HG02642 (cell line): ENCODE data around the gene ETV6.

Source experiments
- ATAC-seq: cut with Tn5 transposase; IDR thresholded peaks from one replicate; pipeline ENCODE4 v1.9.1; 2021; ENCODE audit warnings: mild to moderate bottlenecking; ENCODE audit not compliant: unreplicated experiment, poor library complexity

The ETV6 gene

DNA sequence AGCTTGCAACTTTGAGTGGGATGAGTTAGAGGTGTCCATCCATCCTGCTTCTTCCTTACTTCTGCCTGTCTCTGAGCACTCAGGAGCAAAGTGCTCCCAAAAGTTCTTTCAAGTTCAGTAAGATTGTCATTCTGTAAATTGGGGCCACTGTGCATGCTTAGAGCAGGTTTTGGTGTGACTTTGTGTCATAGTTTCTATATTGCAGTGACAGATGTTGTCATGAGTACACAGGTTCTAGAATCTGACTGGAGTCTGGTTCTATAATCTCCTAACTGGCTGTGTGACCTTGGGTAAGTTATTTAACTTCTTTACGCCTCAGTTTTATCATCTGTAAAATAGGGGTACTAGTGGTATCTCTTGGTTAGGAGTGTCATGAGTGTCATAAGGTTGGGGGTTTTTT lies 218.6 kb downstream of the ETV6 start:
- no peak for ATAC-seq

DNA sequence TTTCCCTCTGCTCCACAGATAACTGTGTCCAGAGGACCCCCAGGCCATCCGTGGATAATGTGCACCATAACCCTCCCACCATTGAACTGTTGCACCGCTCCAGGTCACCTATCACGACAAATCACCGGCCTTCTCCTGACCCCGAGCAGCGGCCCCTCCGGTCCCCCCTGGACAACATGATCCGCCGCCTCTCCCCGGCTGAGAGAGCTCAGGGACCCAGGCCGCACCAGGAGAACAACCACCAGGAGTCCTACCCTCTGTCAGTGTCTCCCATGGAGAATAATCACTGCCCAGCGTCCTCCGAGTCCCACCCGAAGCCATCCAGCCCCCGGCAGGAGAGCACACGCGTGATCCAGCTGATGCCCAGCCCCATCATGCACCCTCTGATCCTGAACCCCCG lies 219.9 kb downstream of the ETV6 start:
- no peak for ATAC-seq

DNA sequence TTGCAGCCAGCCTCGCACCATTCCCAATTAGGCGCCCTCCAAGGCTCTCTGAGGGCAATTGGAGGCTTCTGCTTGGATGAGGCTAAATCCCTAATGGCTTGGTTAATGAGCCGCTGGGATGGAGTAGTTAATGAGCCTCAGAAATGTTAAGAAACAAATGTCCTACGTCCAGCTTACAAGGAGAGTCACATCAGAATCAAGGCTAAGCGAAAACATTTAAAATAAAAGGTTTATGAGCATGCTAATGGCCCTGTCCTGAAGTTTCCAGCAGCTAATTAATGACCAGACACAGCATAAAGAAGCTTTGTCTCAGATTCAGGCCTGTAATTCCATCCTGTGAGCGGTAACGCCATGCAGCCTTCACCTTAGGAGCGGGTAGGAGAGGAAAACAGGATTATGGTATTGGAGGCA lies 220.6 kb downstream of the ETV6 start:
- ATAC-seq = no peak

DNA sequence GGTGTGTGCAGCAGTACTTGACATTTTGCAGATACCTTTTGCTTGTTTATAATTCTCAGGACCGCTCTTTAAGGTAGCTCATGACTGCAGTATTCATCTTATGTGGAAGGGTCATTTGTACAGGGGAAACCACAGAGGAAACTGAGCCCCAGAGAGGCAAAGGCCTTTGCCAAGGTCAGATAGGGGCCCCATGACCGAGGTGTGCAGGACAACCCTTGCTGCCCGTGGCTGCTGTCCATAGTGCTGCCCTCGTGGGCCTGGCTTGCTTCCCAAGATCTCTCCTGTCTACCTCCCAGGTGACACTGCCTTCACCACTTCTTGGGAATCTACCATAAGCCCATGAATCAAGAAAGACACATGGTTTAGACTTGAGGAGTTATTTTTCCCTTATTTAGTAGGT lies 222.6 kb downstream of the ETV6 start:
- no peak for ATAC-seq

DNA sequence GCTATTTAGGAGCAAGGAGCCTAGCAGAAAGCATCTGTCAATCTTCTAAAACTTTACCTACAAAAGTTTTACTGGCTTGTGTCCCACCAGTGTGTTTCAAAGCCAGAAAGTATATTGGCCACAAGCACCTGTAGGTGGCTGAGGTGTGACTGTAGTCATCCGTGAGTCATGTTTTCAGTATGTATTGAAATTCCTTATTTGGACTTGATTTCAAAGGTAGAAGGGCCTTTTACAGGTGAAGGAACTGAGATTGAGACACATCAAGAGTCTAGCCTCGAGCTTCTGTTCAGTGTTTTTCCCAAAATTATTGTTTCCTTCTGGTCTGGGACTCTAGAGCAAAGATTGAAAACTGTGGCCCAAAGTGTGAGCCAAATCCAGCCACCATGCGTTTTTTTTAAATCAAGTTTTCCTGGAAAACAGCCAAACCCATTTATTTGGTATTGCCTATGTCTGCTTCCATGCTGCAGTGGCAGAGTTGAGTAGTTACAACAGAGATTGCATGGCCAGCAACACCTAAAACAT lies 226.0 kb downstream of the ETV6 start:
- no peak for ATAC-seq

DNA sequence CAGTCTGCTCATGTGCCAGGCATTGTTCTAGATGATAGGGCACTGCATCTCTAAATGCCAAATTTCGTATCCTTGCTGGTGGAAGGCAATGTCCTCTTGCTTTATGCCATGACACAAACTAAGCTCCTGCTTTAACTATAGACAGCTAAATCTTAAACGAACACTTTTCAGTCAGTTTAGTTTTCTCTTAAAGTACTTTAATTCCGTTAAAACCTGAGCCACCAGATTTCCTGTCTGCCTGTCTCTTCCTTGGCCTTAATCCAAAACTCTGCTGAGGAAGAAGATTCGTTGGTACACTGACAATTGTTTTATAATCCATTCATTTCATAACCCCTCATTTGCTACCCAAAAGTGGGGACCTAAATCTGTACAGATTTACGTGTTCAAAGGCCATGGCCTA lies 226.8 kb downstream of the ETV6 start:
- ATAC-seq = no peak

DNA sequence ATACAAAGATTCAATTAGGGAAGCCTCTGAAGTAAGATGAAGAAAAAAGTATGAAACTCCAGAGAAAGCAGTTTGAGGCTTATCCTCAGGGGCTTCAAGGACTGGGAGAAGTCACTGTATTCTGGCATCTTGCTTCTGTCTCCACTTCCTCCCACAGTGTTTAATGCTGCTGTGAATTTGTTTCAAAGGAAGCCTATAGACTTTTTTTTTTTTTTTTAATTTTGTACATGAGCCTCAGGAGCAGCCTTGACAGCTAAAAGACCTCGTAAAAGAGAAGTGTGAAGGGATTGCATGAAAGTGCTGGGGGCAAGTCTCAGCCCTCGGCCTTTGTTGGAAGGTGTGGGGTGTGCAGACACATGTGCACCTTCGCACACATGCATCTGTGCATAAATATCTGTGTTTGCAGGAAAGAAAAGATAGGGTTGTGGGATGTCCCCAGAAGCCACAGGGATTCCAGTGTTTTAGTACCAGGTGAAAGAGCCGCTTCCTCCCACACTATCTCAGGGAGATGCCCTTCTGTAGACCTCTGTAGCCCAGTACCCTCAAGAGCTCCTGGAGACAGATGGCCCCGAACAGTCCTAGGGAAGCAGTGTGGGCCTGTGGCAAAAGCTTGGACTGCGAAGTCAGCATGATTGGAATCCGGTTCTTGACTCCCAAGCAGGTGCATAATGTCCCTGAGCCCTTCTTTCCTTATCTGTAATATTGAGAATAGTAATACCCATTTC lies 227.8 kb downstream of the ETV6 start:
- ATAC-seq = no peak

DNA sequence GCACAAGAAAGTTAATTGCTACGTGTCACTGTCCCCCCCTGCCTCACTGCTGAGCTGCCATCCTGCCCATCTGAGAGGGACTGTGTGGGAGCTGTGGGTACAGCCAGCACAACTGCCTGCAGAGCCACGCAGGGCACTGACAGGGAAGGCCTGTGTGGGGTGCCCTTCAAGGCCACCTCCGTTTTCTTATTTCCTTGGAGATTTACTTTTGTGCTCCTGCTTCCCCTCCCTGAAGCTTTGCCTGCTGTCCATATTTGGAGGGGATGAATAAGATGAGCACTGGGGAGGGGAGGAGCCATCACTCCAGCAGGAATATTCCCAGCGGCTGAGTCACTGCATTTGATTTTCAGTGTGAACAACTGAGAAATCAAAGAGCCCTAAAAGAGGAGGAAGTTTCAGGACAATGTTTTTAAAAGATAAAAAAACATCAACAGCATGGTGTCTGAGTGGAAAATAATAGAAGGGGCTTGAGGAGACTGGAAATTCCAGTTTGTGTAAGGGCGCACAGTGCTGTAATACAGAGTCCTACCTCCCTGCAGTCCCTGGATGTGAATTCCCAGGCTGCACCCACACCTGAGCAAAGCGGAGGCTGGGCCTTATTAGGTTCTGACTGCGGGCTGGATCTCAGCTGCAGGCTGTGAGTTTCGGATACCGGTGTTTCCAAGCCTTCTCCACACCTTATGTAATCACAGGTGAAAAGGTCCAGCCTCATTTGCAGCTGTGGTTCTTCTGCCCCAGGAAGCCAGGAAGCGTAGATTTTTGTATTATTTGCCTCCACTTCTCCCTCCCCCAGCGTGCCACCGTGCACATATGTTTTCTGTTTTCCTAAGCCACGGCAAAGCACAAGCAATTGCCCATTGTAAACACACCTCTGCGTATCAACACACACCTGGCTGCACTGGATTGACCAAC lies 228.7 kb downstream of the ETV6 start:
- ATAC-seq = no peak

DNA sequence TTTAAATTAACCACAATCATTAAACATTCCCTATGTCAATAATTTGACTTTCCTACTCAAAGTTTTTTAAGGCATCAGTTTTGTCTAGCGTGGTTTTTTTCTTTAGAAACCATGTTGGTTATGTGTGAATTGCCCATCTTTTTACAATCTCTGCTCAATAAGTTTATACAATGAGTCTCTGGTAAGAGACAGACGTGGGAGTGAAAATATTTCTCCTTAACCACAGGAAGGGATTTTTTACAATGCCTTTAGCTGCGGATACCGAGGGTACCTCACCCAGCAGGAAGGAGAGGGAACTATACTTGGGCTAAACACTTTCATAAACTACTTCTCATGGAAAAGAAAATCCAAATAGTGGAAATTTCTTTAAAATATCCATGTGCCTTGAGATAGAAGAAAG lies 229.8 kb downstream of the ETV6 start:
- ATAC-seq = no peak

DNA sequence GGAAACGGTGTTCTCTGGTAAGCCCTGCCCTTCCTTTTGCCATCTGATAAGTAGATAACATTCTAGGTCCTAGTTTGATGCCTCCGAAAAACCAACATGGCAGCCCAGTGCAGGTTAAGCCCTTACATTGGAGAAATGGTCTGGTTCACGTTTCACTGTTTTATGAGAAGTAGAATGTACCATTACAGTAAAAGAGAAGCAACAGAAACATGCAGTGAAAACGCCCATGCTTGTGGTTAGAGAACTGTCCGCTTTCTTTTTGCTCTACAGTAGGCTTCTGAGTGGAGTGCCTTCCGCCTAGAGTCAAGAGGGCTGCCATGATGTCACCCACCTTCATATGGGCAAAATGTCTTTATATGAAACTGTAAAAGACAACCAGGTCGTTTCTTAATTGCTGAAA lies 230.9 kb downstream of the ETV6 start:
- ATAC-seq = no peak

DNA sequence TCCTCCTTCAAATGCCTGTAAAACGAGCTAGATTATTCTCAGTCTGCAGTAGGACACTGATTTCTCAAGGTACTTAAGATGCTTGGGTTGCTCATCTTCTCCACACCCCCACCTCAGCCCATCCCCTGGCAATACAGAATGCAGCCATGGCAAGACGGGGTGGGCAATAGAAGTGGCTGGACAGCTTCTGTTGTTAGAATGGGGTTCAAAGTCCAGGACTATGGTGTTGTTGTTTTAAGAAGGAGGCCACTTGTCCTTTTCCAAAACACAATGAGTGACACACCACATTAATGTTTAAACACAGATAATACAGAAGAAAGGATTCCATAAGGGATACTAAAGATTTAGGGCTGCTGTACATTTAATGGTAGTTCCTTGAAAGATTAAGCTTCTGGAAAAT lies 232.4 kb downstream of the ETV6 start:
- no peak for ATAC-seq

DNA sequence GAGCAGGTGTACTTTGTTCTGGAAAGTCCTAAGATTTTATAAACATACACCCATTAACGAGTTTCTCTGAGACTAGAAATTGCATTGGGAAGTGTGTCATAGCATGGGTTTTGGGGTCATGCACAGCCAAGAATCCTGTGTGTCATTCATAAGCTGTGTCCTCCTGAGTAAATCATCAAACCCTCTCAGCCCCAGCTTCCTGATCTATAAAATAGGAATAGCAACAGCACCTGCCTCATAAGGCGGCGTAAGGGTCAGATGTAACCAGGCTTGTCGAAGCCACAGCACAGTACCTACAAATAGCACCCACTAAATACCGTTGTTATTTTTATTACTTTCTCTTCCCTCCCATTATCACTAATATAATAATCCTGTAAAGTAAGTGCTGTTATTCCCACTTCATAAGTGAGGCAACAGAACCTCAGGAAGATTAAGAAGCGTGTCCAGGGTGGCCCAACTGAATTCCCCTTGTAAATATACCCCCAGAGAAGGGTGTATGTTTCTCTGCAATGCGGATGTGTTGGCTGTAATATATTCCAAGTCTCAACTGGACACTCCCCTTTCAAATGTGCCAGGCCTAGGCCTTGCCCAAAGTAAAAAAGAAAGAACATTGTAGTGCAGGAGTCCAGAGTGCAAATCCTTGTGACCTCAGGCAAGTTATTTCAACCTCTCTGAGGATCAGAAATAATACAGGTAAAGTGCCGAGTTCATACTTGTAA lies 233.0 kb downstream of the ETV6 start:
- ATAC-seq = peak; percentile 66

DNA sequence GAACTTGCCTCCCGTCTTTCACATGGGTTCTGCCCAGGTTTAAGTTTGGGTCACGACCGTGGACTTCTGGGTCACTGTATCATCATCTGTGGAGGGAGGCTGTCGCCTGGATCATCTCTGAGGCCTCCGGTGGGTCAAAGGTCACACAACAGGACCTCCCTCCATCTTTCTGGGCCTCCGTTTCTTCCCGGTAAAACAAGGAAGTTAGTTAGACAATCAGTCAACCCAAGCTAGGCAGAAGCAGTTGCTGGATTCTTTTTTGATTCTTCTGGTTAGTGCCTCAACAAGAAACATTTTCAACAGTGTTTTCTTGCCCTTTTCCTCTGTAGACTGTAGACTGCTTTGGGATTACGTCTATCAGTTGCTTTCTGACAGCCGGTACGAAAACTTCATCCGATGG lies 234.6 kb downstream of the ETV6 start:
- ATAC-seq = no peak

DNA sequence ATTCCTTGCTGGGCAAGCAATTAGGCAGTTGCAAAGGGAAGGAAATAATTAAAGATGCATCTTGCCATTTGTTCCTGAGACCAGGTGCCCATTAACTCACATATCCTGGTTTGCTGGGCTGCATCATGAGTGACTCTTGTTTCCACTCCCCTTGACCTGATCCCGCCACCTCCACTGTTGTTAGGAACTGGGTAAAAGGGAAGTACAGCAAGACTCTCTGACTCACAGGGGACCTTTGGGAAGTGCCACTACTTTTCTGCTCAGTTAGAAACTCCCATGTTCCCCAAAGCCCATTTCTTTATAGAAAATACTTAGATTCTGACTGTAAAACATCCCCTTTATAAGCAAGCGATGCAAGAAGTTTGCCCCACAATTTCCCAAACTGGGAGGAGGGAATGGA lies 235.2 kb downstream of the ETV6 start:
- no peak for ATAC-seq

DNA sequence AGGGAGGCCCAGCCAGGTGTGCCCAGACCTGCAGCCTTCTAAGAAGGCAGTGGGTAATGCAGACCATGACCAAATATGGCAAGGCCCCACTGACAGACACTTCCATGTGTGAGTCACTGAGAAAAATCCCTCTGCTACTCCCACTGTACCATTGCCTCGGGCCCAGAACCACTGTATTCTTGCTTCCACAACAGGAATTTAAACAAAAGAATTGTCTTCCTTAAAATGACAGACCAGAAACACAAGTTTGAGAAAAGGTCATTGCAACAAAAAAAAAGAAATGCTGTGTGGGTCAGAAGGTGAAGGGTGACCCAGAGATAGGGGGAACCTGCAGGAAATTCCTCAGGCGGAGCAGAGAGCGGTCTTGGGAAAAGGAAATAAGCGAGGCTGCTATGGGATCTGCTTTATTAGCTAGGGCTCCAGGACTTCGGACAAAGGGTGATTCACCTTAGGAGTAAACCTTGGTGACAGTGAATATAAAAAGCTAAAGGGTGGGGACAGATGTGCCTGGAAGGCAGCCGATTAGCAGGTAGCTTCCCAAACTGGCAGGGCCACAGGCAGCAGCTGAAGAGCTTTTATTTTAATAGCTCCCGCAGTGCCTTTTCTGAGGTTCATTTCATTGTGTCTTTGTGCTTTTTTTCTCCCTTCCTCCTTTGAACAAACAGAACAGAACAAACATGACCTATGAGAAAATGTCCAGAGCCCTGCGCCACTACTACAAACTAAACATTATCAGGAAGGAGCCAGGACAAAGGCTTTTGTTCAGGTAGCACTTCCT lies 236.0 kb downstream of the ETV6 start:
- ATAC-seq = no peak

DNA sequence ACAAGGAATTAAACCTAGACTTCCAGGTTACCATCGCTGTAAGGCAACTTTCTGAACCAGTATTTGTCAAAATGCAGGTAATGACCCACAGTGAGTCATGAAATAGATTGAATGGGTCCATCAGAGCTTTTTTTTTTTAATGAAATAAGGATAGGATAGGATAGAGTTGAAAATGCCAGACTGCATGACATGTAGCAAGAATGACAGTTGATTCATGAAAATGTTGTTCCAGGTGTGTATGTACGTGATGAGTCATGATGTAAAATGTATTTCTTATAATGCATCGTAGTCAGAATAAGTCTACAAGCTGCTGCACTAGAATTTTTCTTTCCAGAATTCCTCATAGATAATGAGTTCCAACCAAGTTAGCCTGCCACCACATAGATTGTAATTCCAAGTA lies 236.9 kb downstream of the ETV6 start:
- ATAC-seq = no peak

DNA sequence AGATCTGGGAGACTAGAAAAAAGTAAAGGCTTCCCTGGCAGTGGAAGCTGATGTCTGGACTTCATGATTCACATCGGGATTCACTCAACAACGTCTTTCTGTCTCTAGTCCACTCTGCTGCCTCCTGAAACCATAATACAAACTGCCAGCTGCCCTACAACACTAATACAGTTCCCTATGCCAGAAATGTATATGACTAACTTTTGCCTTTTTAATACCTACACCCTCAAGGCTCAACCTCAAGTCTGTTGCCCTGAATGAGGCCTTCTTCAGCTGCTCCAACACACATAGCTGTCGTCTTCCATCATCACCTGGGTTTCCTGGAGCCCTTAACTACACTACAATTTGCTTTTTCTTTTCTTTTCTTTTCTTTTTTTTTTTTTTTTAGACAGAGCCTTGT lies 238.6 kb downstream of the ETV6 start:
- no peak for ATAC-seq

DNA sequence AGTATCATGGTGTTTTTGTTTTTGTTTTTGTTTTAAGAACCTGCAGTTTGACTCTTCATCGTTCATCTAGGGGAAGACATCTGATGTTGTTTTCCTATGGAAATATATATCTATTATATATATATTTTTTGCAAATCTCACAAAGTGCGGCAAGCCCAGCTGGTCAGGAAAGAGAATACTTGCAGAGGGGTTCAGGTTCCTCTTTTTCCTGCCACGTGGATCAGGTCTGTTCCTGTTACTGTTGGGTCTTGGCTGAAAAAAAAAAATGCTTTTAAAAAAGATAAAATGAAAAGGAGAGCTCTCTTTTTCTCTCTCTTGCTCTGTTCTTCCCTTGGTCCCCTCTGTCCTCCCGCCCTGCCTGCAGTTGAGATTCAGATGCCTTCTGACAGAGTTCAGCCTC lies 241.9 kb downstream of the ETV6 start:
- ATAC-seq = no peak

DNA sequence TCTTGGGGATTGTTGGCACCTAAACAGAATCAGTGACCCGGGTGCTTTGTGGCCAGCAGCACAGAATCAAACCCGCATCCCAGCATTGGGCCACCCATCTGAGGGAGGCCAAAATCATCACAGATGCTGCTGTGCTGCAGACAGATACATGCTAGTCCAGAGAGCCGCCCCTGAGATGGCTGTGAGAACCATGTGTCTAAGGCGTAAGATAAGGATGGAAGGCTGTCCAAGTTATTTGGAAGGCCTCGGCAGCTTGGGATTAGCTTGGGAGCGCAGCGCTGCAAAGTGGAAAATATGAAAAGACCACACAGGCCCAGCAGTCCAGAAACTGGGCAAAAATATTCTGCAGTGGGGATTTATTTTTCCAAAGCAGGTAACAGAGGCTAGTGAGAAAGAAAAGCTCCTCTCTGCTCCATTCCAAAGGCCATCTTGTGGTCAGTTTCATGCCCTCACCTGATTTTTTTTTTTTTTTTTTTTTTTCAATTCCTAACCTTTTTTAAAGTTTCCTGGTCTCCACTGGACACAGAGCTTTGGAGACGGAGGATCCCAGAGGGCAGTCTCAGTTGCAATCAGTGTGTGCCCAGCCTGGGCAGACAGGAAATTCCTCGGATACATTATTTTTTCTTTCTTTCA lies 242.4 kb downstream of the ETV6 start:
- ATAC-seq = no peak

DNA sequence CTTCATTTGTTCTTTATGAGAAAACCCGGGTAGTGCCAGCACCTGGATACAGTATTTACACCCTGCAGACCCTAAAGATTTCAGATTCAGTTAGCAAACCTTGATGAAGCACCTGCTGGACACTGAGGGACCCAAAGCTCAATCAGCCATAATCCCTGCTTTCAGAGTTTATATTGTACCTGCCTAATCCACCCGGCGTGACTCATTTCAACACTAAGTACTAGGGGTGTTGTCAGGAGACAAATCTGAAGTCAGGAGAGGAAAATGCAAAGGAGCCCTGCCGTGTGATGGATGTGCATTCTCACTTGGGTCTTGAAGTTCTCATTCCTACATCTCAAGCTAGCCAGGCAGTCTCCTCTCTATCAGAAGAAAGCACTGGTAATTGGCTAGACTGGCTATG lies 244.5 kb downstream of the ETV6 start:
- no peak for ATAC-seq
